CD4-positive, alpha-beta T cell (primary cell): ENCODE results near the gene ARMC8. TPM values are rescaled to one million over a fixed set of nuclear protein-coding genes. Genes with fewer than 3 reads are reported as not detected.

Source experiments
- ATAC-seq: fragments of 200-7000 bp; cut with Tn5 transposase; one replicate; pipeline ENCODE4 v1.10.0; 2022; ENCODE audit warnings: mild to moderate bottlenecking; ENCODE audit not compliant: poor library complexity
- CTCF ChIA-PET: fragments of 350-600 bp; sonication (Branson Sonifier 250); formaldehyde crosslinking; loops from one replicate; lab custom pipeline; 2021; ENCODE audit warnings: antibody characterized with exemption, inconsistent platforms; lab: Charles Lee
- POLR2A ChIA-PET: fragments of 350-600 bp; sonication (Branson Sonifier 250); formaldehyde crosslinking; loops from one replicate; lab custom pipeline; 2021; ENCODE audit warnings: antibody characterized with exemption, inconsistent platforms; lab: Charles Lee
- DNase-seq, 14 experiments: peaks; one replicate each; pipeline ENCODE4 v3.0.0-alpha.2; 2013 to 2020; ENCODE audit warnings: mixed read lengths in 2 of 14
- H3K27ac ChIP-seq, 2 donors: one replicate each; pipeline versions ENCODE4 v1.5.1 to v1.7.0; 2013; ENCODE audit warnings: low read length in 2 of 2, low read depth in 1 of 2, mild to moderate bottlenecking in 1 of 2
- H3K27me3 ChIP-seq, 2 experiments: 1 replicate in 1 of 2; 2 replicates in 1 of 2; pipeline versions ENCODE4 v1.6.1 to v1.7.0; 2013; ENCODE audit warnings: low read length in 2 of 2, control low read depth in 1 of 2, mild to moderate bottlenecking in 1 of 2, moderate library complexity in 1 of 2; ENCODE audit not compliant: insufficient read depth in 2 of 2, control insufficient read depth in 1 of 2
- H3K36me3 ChIP-seq: one replicate; pipeline ENCODE4 v1.6.1; 2013; ENCODE audit warnings: low read length, control low read depth; ENCODE audit not compliant: insufficient read depth
- H3K4me1 ChIP-seq: one replicate; pipeline ENCODE4 v1.6.1; 2013; ENCODE audit warnings: low read length, control low read depth; ENCODE audit not compliant: insufficient read depth
- H3K4me3 ChIP-seq: one replicate; pipeline ENCODE4 v1.5.1; 2013; ENCODE audit warnings: mild to moderate bottlenecking, low read length, moderate library complexity
- H3K9me3 ChIP-seq, 2 experiments: 1 replicate in 1 of 2; 2 replicates in 1 of 2; pipeline versions ENCODE4 v1.6.1 to v1.7.0; 2013; ENCODE audit warnings: low read length in 2 of 2, mild to moderate bottlenecking in 2 of 2, control low read depth in 1 of 2, moderate library complexity in 1 of 2; ENCODE audit not compliant: control insufficient read depth in 1 of 2, insufficient read depth in 1 of 2
- H3K27ac Mint-ChIP-seq: one replicate; pipeline ENCODE4 v1.8.0; 2020; ENCODE audit warnings: mixed read lengths
- H3K27me3 Mint-ChIP-seq: one replicate; pipeline ENCODE4 v1.8.0; 2021; ENCODE audit warnings: mixed read lengths
- H3K36me3 Mint-ChIP-seq: one replicate; pipeline ENCODE4 v1.8.0; 2021; ENCODE audit warnings: low read depth, mixed read lengths
- H3K4me1 Mint-ChIP-seq: one replicate; pipeline ENCODE4 v1.8.0; 2021; ENCODE audit warnings: low read depth, mixed read lengths
- H3K4me3 Mint-ChIP-seq: one replicate; pipeline ENCODE4 v1.8.0; 2020; ENCODE audit warnings: mild to moderate bottlenecking, mixed read lengths
- H3K9me3 Mint-ChIP-seq: one replicate; pipeline ENCODE4 v1.8.0; 2020; ENCODE audit warnings: mixed read lengths
- CTCF ChIP-seq: fragments of 200-600 bp; IDR thresholded peaks from one replicate; pipeline ENCODE4 v1.8.0; 2022; ENCODE audit warnings: antibody characterized with exemption, mild to moderate bottlenecking
- intact Hi-C, 2 experiments: fragments of 100-400 bp; cut with DNase I in 1 of 2; cut with micrococcal nuclease in 1 of 2; formaldehyde crosslinking; loops; one replicate each; pipeline versions ENCODE4 v1.15.1 to v1.9.0; 2023 to 2025; cut with DNase I, micrococcal nuclease
- total RNA-seq, 174 experiments: library from RNA in 2 of 174; stranded (reverse) in 2 of 174; gene quantifications; one replicate each; pipeline ENCODE4 v1.2.3 and lab custom pipeline; 2021 to 2026

Gene ARMC8
- total RNA-seq, 2 experiments from 2014 or later, result 62.8 to 62.9 TPM

DNA sequence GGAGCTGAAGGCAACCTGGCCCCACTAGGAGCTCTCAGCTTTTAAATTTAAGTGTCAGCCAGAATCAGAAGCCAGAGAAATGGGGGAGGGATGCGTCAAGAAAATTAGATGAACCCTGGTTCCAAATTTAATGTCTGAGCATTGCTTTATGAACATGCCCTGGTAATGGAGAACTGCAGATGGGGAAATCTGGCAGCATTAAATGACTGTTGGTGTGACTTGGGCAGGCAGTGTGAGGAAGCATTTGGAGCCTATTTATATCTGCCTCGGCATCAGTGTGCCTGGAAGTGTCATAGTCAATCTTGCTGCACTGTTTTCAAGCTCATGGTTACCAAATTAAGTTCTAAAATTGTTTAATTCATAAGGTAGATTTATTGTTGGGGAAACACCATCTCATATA, 113.5 kb downstream of the ARMC8 start:
- peaks cover 21% of the 10 kb centered on the region for H3K36me3 Mint-ChIP-seq
- peaks cover 6% of the 10 kb centered on the region for H3K4me1 ChIP-seq
- H3K27ac ChIP-seq, result no peak overlapping the region
- no peaks in the 10 kb centered on the region for H3K9me3 Mint-ChIP-seq
- no peak overlapping the region for H3K27ac Mint-ChIP-seq
- H3K4me1 Mint-ChIP-seq, result no peaks in the 10 kb centered on the region
- ATAC-seq (no peak), DNase-seq (no peak)
- no peaks in the 10 kb centered on the region for H3K27me3 Mint-ChIP-seq
- no peak overlapping the region for H3K4me3 Mint-ChIP-seq
- H3K36me3 ChIP-seq, result peaks cover 6% of the 10 kb centered on the region
- TF ChIP-seq CTCF, result no peak
- ChIA-PET CTCF (no interaction called here), POLR2A (no interaction called here)
- no peaks in the 10 kb centered on the region for H3K27me3 ChIP-seq
- H3K4me3 ChIP-seq, result no peak overlapping the region
- H3K9me3 ChIP-seq, result no peaks in the 10 kb centered on the region
- intact Hi-C loops, result no loop called here

DNA sequence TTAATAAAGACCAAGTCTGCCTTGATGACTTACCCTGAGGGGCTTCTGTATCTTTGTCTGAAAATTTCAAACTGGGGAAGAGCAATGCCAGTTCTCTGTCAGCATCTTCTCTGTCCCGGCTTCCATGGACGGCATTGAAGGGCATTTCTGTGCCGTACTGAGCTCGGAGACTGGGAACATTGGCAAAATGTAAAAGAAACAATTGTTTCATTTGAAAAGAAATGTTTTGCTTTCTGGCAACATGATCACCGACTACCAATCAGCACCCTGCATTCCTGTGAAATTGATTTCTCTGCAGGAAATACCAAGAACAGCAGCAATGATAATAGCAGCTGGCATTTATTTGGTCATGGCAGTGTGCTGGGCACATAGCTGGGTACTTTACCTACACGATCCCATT, 116.4 kb downstream of the ARMC8 start:
- DNase-seq, result no peak
- H3K4me3 ChIP-seq, result no peak overlapping the region
- Mint-ChIP-seq H3K4me3 (no peak overlapping the region), H3K27me3 (no peaks in the 10 kb centered on the region), H3K9me3 (peaks cover 8% of the 10 kb centered on the region), H3K4me1 (no peaks in the 10 kb centered on the region), H3K36me3 (peaks cover 22% of the 10 kb centered on the region), H3K27ac (no peak overlapping the region)
- H3K36me3 ChIP-seq, result no peaks in the 10 kb centered on the region
- no peak for TF ChIP-seq CTCF
- H3K4me1 ChIP-seq, result no peaks in the 10 kb centered on the region
- H3K27me3 ChIP-seq, result no peaks in the 10 kb centered on the region
- no peak overlapping the region for H3K27ac ChIP-seq
- no peak for ATAC-seq
- H3K9me3 ChIP-seq, result peaks cover 5 to 10% of the 10 kb centered on the region in 2 experiments
- ChIA-PET POLR2A (no interaction called here), CTCF (no interaction called here)
- intact Hi-C loops, result no loop called here

- intact Hi-C loops, result no loop called here
Observed at GRCh38 chr3:138307899-138308298, 120.8 kb downstream of the ARMC8 start.

More at GRCh38 chr3:138307899-138308298, 120.8 kb downstream of the ARMC8 start:
- Histone ChIP-seq H3K4me3 (no peak overlapping the region), H3K4me1 (no peaks in the 10 kb centered on the region), H3K27me3 (no peaks in the 10 kb centered on the region), H3K36me3 (no peaks in the 10 kb centered on the region), H3K27ac (no peak overlapping the region), H3K9me3 (peaks cover 19 to 33% of the 10 kb centered on the region in 2 experiments)
- no peak for ATAC-seq
- CTCF ChIA-PET, result no interaction called here
- Mint-ChIP-seq H3K36me3 (peaks cover 19% of the 10 kb centered on the region), H3K9me3 (peaks cover 24% of the 10 kb centered on the region), H3K4me3 (no peak overlapping the region), H3K27me3 (no peaks in the 10 kb centered on the region), H3K27ac (no peak overlapping the region), H3K4me1 (no peaks in the 10 kb centered on the region)
- no peak for DNase-seq
- no peak for TF ChIP-seq CTCF
- POLR2A ChIA-PET, result no interaction called here
